PC-9 (cell line): ENCODE data around the gene TFCP2L1.

Experiments used
- CTCF ChIP-seq: fragments of 200-600 bp; sonication (generic); conservative IDR thresholded peaks from 2 replicates; pipeline ENCODE4 v1.6.1; 2017; ENCODE audit warnings: mixed run types, antibody characterized with exemption, mild to moderate bottlenecking, moderate library complexity
- EZH2 ChIP-seq: fragments of 200-600 bp; sonication (generic); IDR thresholded peaks from 2 replicates; pipeline ENCODE4 v1.8.0; 2017; ENCODE audit warnings: antibody characterized with exemption, low read depth

GRCh38 chr2:121256720-121257479 lies 28.1 kb downstream of the TFCP2L1 start:
- TF ChIP-seq CTCF: no peak
- TF ChIP-seq EZH2: no peak
